HG02852 (cell line): Measurements from ENCODE around the gene GABRR2.
"Not testable (repeated sequence)": the region's sequence is repeated elsewhere in the genome, so short reads cannot be mapped to it uniquely, and the experiment has no call there.

Source experiments
- ATAC-seq: cut with Tn5 transposase; IDR thresholded peaks from one replicate; pipeline ENCODE4 v1.9.1; 2021; ENCODE audit warnings: mild to moderate bottlenecking, moderate library complexity; ENCODE audit not compliant: unreplicated experiment

GABRR2 gene

GRCh38 chr6:89295981-89296380 lies 19.1 kb downstream of the GABRR2 start:
- no peak for ATAC-seq

- not testable (repeated sequence) for ATAC-seq
Measured at GRCh38 chr6:89295116-89295515, 20.0 kb downstream of the GABRR2 start.

- ATAC-seq: no peak
Measured at GRCh38 chr6:89291256-89291819, 23.8 kb downstream of the GABRR2 start.

- no peak for ATAC-seq
Measured at GRCh38 chr6:89290401-89291155, 24.5 kb downstream of the GABRR2 start.

- ATAC-seq: no peak
Measured at GRCh38 chr6:89289710-89290109, 25.4 kb downstream of the GABRR2 start.

- no peak for ATAC-seq
Measured at GRCh38 chr6:89287351-89288028, 27.6 kb downstream of the GABRR2 start.

- ATAC-seq: no peak
Measured at GRCh38 chr6:89286516-89286915, 28.6 kb downstream of the GABRR2 start.

- no peak for ATAC-seq
Measured at GRCh38 chr6:89284963-89285735, 29.9 kb downstream of the GABRR2 start.

- no peak for ATAC-seq
Measured at GRCh38 chr6:89284081-89284480, 31.0 kb downstream of the GABRR2 start.

GRCh38 chr6:89282749-89283148 lies 32.4 kb downstream of the GABRR2 start:
- ATAC-seq: no peak

GRCh38 chr6:89281779-89282246 lies 33.3 kb downstream of the GABRR2 start:
- ATAC-seq: peak; percentile 99

GRCh38 chr6:89278956-89279355 lies 36.1 kb downstream of the GABRR2 start:
- ATAC-seq: no peak

GRCh38 chr6:89275900-89276299 lies 39.2 kb downstream of the GABRR2 start:
- ATAC-seq: no peak

- ATAC-seq: no peak
Measured at GRCh38 chr6:89273816-89274215, 41.3 kb downstream of the GABRR2 start.

GRCh38 chr6:89272596-89272995 lies 42.5 kb downstream of the GABRR2 start:
- no peak for ATAC-seq

GRCh38 chr6:89270951-89271721 lies 44.0 kb downstream of the GABRR2 start:
- peak; percentile 79 for ATAC-seq

- ATAC-seq: no peak
Measured at GRCh38 chr6:89269981-89270380, 45.1 kb downstream of the GABRR2 start.

GRCh38 chr6:89269252-89269651 lies 45.8 kb downstream of the GABRR2 start:
- no peak for ATAC-seq

- no peak for ATAC-seq
Measured at GRCh38 chr6:89268776-89269175, 46.3 kb downstream of the GABRR2 start.

GRCh38 chr6:89267918-89268317 lies 47.2 kb downstream of the GABRR2 start:
- no peak for ATAC-seq
